ENCODE data around the gene SLC22A3.
"Not testable (repeated sequence)": the region's sequence is repeated elsewhere in the genome, so short reads cannot be mapped to it uniquely, and the experiment has no call there.

The SLC22A3 gene, protein sequence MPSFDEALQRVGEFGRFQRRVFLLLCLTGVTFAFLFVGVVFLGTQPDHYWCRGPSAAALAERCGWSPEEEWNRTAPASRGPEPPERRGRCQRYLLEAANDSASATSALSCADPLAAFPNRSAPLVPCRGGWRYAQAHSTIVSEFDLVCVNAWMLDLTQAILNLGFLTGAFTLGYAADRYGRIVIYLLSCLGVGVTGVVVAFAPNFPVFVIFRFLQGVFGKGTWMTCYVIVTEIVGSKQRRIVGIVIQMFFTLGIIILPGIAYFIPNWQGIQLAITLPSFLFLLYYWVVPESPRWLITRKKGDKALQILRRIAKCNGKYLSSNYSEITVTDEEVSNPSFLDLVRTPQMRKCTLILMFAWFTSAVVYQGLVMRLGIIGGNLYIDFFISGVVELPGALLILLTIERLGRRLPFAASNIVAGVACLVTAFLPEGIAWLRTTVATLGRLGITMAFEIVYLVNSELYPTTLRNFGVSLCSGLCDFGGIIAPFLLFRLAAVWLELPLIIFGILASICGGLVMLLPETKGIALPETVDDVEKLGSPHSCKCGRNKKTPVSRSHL

DNA sequence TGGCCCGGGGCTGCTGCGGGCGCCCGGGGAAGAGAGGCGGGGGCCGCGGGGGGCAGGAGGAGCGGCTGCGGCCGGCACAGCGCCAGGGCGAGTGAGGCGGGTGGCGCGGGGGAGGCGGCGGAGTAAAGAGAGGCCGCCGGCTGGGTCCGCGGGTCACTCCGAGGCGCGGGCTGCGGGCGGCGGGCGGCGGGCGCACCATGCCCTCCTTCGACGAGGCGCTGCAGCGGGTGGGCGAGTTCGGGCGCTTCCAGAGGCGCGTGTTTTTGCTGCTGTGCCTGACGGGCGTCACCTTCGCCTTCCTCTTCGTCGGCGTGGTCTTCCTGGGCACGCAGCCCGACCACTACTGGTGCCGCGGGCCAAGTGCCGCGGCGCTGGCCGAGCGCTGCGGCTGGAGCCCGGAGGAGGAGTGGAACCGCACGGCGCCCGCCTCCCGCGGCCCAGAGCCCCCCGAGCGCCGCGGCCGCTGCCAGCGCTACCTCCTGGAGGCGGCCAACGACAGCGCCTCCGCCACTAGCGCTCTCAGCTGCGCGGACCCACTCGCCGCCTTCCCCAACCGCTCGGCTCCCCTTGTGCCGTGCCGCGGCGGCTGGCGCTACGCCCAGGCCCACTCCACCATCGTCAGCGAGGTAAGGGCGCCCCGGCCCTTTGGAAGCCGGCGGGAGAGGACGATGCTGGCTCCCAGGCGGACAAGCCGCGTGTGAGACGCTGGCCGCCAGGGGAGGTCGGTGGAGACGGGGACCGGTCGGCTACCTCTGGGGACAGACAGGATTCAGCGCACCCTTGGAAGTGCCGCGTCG, at the start of gene SLC22A3:
Gene SLC22A3 (plus strand): TSS at position 156 of the 797 bp plus-strand sequence. CDS start 42 bp downstream, at position 198.
- H3K4me1 ChIP-seq (ENCODE audit: control insufficient read depth in 1 of 2, insufficient read depth in 2 of 2, low read length in 2 of 2), result peaks cover 0 to 14% of the 10 kb centered on the region in 2 donors
- peaks cover 8 to 12% of the 10 kb centered on the region in 2 donors for H3K27me3 ChIP-seq (ENCODE audit: control insufficient read depth in 1 of 2, insufficient read depth in 2 of 2, low read length in 2 of 2)
- no peaks in the 10 kb centered on the region for H3K9me3 ChIP-seq (ENCODE audit: control insufficient read depth in 1 of 2, low read length in 2 of 2)
- no peak within 1 kb of the TSS for H3K27ac ChIP-seq (ENCODE audit: low read depth, low read length)
- H3K4me3 ChIP-seq (ENCODE audit: low read depth in 1 of 2, low read length in 2 of 2), result peak within 1 kb of the TSS; percentile 68 to 70
- no peaks in the 10 kb centered on the region for H3K36me3 ChIP-seq (ENCODE audit: control insufficient read depth in 1 of 2, insufficient read depth in 2 of 2, low read length in 2 of 2)
- H3K9ac ChIP-seq (ENCODE audit: low read depth in 1 of 2, low read length in 2 of 2), result peak within 1 kb of the TSS; percentile 38 to 45

DNA sequence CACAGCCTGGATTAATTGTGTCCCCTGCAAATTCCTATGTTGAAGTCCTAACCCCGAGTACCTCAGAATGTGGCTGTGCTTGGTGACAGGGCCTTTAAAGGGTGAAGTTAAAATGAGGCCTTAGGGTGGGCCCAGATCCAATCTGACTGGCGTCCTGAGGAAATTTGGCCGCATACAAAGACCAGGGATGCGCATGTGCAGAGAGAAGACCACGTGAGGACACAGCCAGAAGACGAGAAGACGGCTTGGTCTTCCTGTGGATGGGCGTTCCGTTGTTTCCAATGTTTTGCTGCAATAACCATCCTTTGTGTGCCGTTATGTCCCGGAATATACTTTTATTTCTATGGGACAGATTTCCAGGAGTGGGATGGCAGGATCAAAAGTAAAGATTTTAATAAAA, 48.6 kb upstream of the SLC22A3 start:
- Histone ChIP-seq H3K27me3 (ENCODE audit: control insufficient read depth in 1 of 2, insufficient read depth in 2 of 2, low read length in 2 of 2) (no peaks in the 10 kb centered on the region), H3K9me3 (ENCODE audit: control insufficient read depth in 1 of 2, low read length in 2 of 2) (no peaks in the 10 kb centered on the region), H3K27ac (ENCODE audit: low read depth, low read length) (no peak overlapping the region), H3K4me1 (ENCODE audit: control insufficient read depth in 1 of 2, insufficient read depth in 2 of 2, low read length in 2 of 2) (peaks cover 22 to 30% of the 10 kb centered on the region in 2 donors), H3K9ac (ENCODE audit: low read depth in 1 of 2, low read length in 2 of 2) (no peak overlapping the region), H3K4me3 (ENCODE audit: low read depth in 1 of 2, low read length in 2 of 2) (no peak overlapping the region), H3K36me3 (ENCODE audit: control insufficient read depth in 1 of 2, insufficient read depth in 2 of 2, low read length in 2 of 2) (no peaks in the 10 kb centered on the region)

- Histone ChIP-seq H3K27me3 (ENCODE audit: control insufficient read depth in 1 of 2, insufficient read depth in 2 of 2, low read length in 2 of 2) (no peaks in the 10 kb centered on the region), H3K4me3 (ENCODE audit: low read depth in 1 of 2, low read length in 2 of 2) (peak overlapping the region; percentile 50 to 60), H3K27ac (ENCODE audit: low read depth, low read length) (peak overlapping the region; percentile 59), H3K9me3 (ENCODE audit: control insufficient read depth in 1 of 2, low read length in 2 of 2) (no peaks in the 10 kb centered on the region), H3K4me1 (ENCODE audit: control insufficient read depth in 1 of 2, insufficient read depth in 2 of 2, low read length in 2 of 2) (peaks cover 22 to 30% of the 10 kb centered on the region in 2 donors), H3K36me3 (ENCODE audit: control insufficient read depth in 1 of 2, insufficient read depth in 2 of 2, low read length in 2 of 2) (no peaks in the 10 kb centered on the region), H3K9ac (ENCODE audit: low read depth in 1 of 2, low read length in 2 of 2) (peak overlapping the region; percentile 34 to 61)
Observed at GRCh38 chr6:160300076-160300695, 48.0 kb upstream of the SLC22A3 start.

- Histone ChIP-seq H3K36me3 (ENCODE audit: control insufficient read depth in 1 of 2, insufficient read depth in 2 of 2, low read length in 2 of 2) (no peaks in the 10 kb centered on the region), H3K9me3 (ENCODE audit: control insufficient read depth in 1 of 2, low read length in 2 of 2) (no peaks in the 10 kb centered on the region), H3K27me3 (ENCODE audit: control insufficient read depth in 1 of 2, insufficient read depth in 2 of 2, low read length in 2 of 2) (no peaks in the 10 kb centered on the region), H3K4me3 (ENCODE audit: low read depth in 1 of 2, low read length in 2 of 2) (no peak overlapping the region), H3K27ac (ENCODE audit: low read depth, low read length) (no peak overlapping the region), H3K9ac (ENCODE audit: low read depth in 1 of 2, low read length in 2 of 2) (no peak overlapping the region), H3K4me1 (ENCODE audit: control insufficient read depth in 1 of 2, insufficient read depth in 2 of 2, low read length in 2 of 2) (peaks cover 22 to 30% of the 10 kb centered on the region in 2 donors)
Observed at GRCh38 chr6:160301339-160301738, 46.8 kb upstream of the SLC22A3 start.

DNA sequence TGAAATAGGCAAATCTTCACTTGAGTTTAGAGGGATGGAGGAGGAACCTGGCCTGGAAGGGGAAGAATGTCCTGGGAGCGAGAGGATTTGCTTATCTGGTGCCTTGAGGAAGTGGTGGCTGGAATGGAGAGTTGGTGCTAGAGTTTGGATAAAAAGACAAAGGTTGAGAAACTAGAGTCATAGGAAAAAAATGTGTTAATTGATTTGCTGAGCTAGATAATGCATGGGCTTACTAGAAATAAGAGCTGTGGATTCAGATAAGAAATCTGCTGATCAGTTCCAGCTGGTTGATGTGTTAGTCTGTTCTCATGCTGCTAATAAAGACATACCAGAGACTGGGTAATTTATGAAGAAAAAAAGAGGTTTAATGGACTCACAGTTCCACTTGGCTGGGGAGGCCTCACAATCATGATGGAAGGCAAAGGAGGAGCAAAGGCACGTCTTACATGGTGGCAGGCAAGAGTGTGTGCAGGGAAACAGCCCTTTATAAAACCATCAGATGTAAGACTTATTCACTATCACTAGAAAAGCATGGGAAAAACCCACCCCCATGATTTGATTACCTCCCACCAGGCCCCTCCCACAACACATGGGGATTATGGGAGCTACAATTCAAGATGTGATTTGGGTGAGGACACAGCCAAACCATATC, 45.6 kb upstream of the SLC22A3 start:
- not testable (repeated sequence) for H3K27me3 ChIP-seq (ENCODE audit: control insufficient read depth in 1 of 2, insufficient read depth in 2 of 2, low read length in 2 of 2); H3K4me3 ChIP-seq (ENCODE audit: low read depth in 1 of 2, low read length in 2 of 2); H3K27ac ChIP-seq (ENCODE audit: low read depth, low read length)

GRCh38 chr6:160303806-160304205, 44.4 kb upstream of the SLC22A3 start:
- H3K27ac ChIP-seq (ENCODE audit: low read depth, low read length), result no peak overlapping the region
- H3K9me3 ChIP-seq (ENCODE audit: control insufficient read depth in 1 of 2, low read length in 2 of 2), result no peaks in the 10 kb centered on the region
- peaks cover 22 to 30% of the 10 kb centered on the region in 2 donors for H3K4me1 ChIP-seq (ENCODE audit: control insufficient read depth in 1 of 2, insufficient read depth in 2 of 2, low read length in 2 of 2)
- no peak overlapping the region for H3K4me3 ChIP-seq (ENCODE audit: low read depth in 1 of 2, low read length in 2 of 2)
- H3K27me3 ChIP-seq (ENCODE audit: control insufficient read depth in 1 of 2, insufficient read depth in 2 of 2, low read length in 2 of 2), result no peaks in the 10 kb centered on the region
- no peaks in the 10 kb centered on the region for H3K36me3 ChIP-seq (ENCODE audit: control insufficient read depth in 1 of 2, insufficient read depth in 2 of 2, low read length in 2 of 2)
- H3K9ac ChIP-seq (ENCODE audit: low read depth in 1 of 2, low read length in 2 of 2), result no peak overlapping the region

More for the DNA sequence above, 45.6 kb upstream of the SLC22A3 start:
- H3K9ac ChIP-seq (ENCODE audit: low read depth in 1 of 2, low read length in 2 of 2); H3K9me3 ChIP-seq (ENCODE audit: control insufficient read depth in 1 of 2, low read length in 2 of 2); H3K36me3 ChIP-seq (ENCODE audit: control insufficient read depth in 1 of 2, insufficient read depth in 2 of 2, low read length in 2 of 2): not testable (repeated sequence)
- peaks cover 22 to 30% of the 10 kb centered on the region in 2 donors for H3K4me1 ChIP-seq (ENCODE audit: control insufficient read depth in 1 of 2, insufficient read depth in 2 of 2, low read length in 2 of 2)

GRCh38 chr6:160305926-160306713, 42.1 kb upstream of the SLC22A3 start:
- Histone ChIP-seq H3K4me1 (ENCODE audit: control insufficient read depth in 1 of 2, insufficient read depth in 2 of 2, low read length in 2 of 2) (peaks cover 3 to 14% of the 10 kb centered on the region in 2 donors), H3K9ac (ENCODE audit: low read depth in 1 of 2, low read length in 2 of 2) (no peak overlapping the region), H3K9me3 (ENCODE audit: control insufficient read depth in 1 of 2, low read length in 2 of 2) (peaks cover 4 to 11% of the 10 kb centered on the region in 2 donors), H3K36me3 (ENCODE audit: control insufficient read depth in 1 of 2, insufficient read depth in 2 of 2, low read length in 2 of 2) (no peaks in the 10 kb centered on the region), H3K27me3 (ENCODE audit: control insufficient read depth in 1 of 2, insufficient read depth in 2 of 2, low read length in 2 of 2) (no peaks in the 10 kb centered on the region), H3K4me3 (ENCODE audit: low read depth in 1 of 2, low read length in 2 of 2) (no peak overlapping the region), H3K27ac (ENCODE audit: low read depth, low read length) (no peak overlapping the region)

DNA sequence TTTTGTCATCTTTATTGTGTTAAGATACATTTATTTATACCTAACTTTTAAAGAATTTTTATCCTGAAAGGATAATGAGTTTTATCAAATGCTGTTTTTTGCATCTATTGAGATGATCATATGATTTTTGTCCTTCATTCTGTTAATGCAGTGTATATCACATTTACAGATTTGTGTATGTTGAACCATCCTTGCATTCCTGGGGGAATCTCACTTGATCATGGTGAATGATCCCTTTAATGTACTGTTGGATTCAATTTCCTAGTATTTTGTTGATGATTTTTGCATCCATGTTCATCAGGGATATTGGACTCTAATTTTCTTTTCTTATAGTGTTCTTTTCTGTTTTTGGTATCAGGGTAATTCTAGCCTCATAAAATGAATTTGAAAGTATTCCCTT, 38.5 kb upstream of the SLC22A3 start:
- Histone ChIP-seq H3K36me3 (ENCODE audit: control insufficient read depth in 1 of 2, insufficient read depth in 2 of 2, low read length in 2 of 2) (no peaks in the 10 kb centered on the region), H3K4me3 (ENCODE audit: low read depth in 1 of 2, low read length in 2 of 2) (no peak overlapping the region), H3K27ac (ENCODE audit: low read depth, low read length) (no peak overlapping the region), H3K9ac (ENCODE audit: low read depth in 1 of 2, low read length in 2 of 2) (no peak overlapping the region), H3K9me3 (ENCODE audit: control insufficient read depth in 1 of 2, low read length in 2 of 2) (peaks cover 15 to 30% of the 10 kb centered on the region in 2 donors), H3K27me3 (ENCODE audit: control insufficient read depth in 1 of 2, insufficient read depth in 2 of 2, low read length in 2 of 2) (no peaks in the 10 kb centered on the region), H3K4me1 (ENCODE audit: control insufficient read depth in 1 of 2, insufficient read depth in 2 of 2, low read length in 2 of 2) (no peaks in the 10 kb centered on the region)

- no peak overlapping the region for H3K9ac ChIP-seq (ENCODE audit: low read depth in 1 of 2, low read length in 2 of 2)
Observed at GRCh38 chr6:160312900-160313299, 35.3 kb upstream of the SLC22A3 start.

More at GRCh38 chr6:160312900-160313299, 35.3 kb upstream of the SLC22A3 start:
- Histone ChIP-seq H3K4me1 (ENCODE audit: control insufficient read depth in 1 of 2, insufficient read depth in 2 of 2, low read length in 2 of 2) (no peaks in the 10 kb centered on the region), H3K4me3 (ENCODE audit: low read depth in 1 of 2, low read length in 2 of 2) (no peak overlapping the region), H3K9me3 (ENCODE audit: control insufficient read depth in 1 of 2, low read length in 2 of 2) (peaks cover 15 to 30% of the 10 kb centered on the region in 2 donors), H3K27ac (ENCODE audit: low read depth, low read length) (no peak overlapping the region), H3K27me3 (ENCODE audit: control insufficient read depth in 1 of 2, insufficient read depth in 2 of 2, low read length in 2 of 2) (no peaks in the 10 kb centered on the region), H3K36me3 (ENCODE audit: control insufficient read depth in 1 of 2, insufficient read depth in 2 of 2, low read length in 2 of 2) (no peaks in the 10 kb centered on the region)

Measured in duodenal mucosa (tissue), 2 donors.